Measurements from ENCODE around the gene FHOD1. TPM values are rescaled to one million over a fixed set of nuclear protein-coding genes. Genes with fewer than 3 reads are reported as not detected.
A peak's percentile ranks its signal among the peaks of the same experiment; 100 is the strongest.

Gene FHOD1
- total RNA-seq, 6 experiments from 2014 or later, result 46.3 to 55.9 (median 51.1) TPM

DNA sequence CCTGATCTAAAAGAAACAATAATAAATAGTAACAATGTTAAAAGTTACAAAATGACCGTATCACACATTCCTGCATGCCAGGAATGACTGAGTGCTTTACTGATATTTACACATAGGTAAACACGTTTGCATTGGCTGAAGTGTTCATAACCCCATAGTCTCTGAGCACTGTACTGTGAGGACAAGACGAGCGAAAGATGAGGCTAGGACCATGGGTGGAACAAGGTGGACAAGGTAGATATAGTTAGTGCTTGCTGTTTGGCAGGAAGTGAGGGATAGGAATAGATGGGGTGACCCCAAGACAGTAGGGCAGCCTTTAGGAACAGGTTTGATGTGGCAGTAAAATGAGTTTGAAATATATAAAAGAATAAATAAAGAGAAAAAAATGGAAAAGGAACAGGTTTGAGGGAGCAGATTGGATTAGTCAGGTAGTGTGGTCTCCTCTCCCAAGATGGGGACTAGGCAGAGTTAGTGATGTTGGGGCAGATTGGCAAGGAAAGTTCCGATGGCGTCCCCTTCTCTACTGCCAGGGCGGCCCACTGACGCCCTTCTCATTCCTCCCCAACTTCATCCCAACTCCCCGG lies 55.8 kb downstream of the FHOD1 start:
- peaks cover 4% of the 10 kb centered on the region; the same call in 1 of the 2 replicates for H3K27me3 Mint-ChIP-seq (ENCODE audit: insufficient read depth)
- peak overlapping the region; percentile 96 for H3K4me3 Mint-ChIP-seq
- peaks cover 30% of the 10 kb centered on the region for H3K36me3 Mint-ChIP-seq (ENCODE audit: low read depth)
- H3K4me1 Mint-ChIP-seq (ENCODE audit: low read depth), result peaks cover 45% of the 10 kb centered on the region
- TF ChIP-seq, protein P1, sequence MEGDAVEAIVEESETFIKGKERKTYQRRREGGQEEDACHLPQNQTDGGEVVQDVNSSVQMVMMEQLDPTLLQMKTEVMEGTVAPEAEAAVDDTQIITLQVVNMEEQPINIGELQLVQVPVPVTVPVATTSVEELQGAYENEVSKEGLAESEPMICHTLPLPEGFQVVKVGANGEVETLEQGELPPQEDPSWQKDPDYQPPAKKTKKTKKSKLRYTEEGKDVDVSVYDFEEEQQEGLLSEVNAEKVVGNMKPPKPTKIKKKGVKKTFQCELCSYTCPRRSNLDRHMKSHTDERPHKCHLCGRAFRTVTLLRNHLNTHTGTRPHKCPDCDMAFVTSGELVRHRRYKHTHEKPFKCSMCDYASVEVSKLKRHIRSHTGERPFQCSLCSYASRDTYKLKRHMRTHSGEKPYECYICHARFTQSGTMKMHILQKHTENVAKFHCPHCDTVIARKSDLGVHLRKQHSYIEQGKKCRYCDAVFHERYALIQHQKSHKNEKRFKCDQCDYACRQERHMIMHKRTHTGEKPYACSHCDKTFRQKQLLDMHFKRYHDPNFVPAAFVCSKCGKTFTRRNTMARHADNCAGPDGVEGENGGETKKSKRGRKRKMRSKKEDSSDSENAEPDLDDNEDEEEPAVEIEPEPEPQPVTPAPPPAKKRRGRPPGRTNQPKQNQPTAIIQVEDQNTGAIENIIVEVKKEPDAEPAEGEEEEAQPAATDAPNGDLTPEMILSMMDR (IDR thresholded peaks at IDR 0.05), result no peak
- no peak for DNase-seq
- H3K9me3 Mint-ChIP-seq, result no peaks in the 10 kb centered on the region
- H3K27ac Mint-ChIP-seq, result peak overlapping the region; percentile 69; the same call in 1 of the 2 replicates

DNA sequence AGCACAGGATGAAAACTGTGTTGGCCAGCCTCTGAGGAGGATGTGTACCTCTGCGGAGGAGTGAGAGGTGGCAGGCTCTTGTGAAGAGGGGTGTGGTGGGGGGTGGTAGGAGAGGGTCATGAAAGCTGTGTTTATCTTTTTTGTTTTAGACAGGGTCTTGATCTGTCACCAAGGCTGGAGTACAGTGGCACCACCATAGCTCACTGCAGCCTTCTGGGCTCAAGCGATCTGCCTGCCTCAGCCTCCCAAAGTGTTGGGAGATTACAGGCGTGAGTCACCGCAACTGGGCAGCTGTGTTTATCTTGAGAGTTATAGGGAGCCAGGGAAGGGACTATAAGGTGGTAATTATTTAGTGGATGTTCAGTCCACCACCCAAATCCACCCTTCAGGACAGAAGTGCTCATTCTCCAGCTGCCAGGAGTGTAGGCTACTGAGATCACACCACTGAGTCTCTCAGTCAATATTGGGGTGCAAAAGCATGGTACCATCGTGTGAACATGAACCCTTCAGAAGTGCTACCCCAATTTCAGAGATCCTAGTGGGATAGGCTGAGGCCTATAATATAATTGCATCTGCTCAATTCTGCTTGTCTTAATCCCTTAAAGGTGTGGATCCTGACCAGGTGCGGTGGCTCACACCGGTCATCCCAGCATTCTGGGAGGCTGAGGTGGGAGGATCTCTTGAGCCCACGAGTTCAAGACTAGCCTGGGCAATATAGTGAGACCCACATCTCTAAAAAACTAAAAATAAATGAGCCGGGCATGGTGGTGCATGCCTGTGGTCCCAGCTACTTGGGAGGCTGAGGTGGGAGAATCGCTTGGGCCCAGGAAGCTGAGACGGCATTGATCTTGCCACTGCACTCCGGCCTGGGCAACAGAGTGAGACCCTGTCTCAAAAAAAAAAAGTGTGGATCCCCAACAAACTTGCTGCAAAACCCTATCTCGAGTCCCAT lies 56.6 kb downstream of the FHOD1 start:
- Mint-ChIP-seq H3K27ac (no peak overlapping the region), H3K27me3 (ENCODE audit: insufficient read depth) (peaks cover 3% of the 10 kb centered on the region; the same call in 1 of the 2 replicates), H3K4me3 (no peak overlapping the region; the same call in 1 of the 2 replicates), H3K9me3 (no peaks in the 10 kb centered on the region), H3K36me3 (ENCODE audit: low read depth) (peaks cover 22% of the 10 kb centered on the region), H3K4me1 (ENCODE audit: low read depth) (peaks cover 46% of the 10 kb centered on the region)
- no peak for DNase-seq
- TF ChIP-seq, protein P1 (IDR thresholded peaks at IDR 0.05), result no peak

DNA sequence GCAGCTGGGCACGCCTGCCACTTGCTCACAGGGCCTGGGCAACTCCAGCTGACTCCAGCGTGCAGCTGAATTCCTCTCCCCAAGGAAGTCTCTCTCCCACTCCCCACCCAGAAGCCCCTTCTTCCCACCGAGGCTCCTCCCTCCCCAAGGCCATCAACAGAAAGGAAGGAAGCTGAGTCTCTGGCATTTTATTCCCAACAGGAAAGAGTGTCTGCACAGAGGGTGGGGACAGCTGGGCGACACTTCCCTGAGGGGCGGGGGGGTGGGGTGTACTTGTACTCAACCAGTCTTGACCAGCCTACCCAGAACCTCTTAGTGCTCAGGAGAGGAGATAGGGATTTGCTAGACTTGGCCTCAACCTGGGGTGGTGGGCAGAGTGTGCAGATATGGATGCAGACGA lies 57.2 kb downstream of the FHOD1 start, which contains the start of gene EXOC3L1:
Gene EXOC3L1, minus strand, starts transcription at position 96 of the 400 bp plus-strand sequence. CDS start 460 bp downstream, outside the sequence.
- TF ChIP-seq, protein P1 (IDR thresholded peaks at IDR 0.05), result no peak
- Mint-ChIP-seq H3K9me3 (no peaks in the 10 kb centered on the region), H3K27ac (no peak within 1 kb of the TSS), H3K36me3 (ENCODE audit: low read depth) (peaks cover 17% of the 10 kb centered on the region), H3K27me3 (ENCODE audit: insufficient read depth) (peaks cover 3% of the 10 kb centered on the region), H3K4me1 (ENCODE audit: low read depth) (peaks cover 52% of the 10 kb centered on the region), H3K4me3 (no peak within 1 kb of the TSS)
- no peak for DNase-seq

DNA sequence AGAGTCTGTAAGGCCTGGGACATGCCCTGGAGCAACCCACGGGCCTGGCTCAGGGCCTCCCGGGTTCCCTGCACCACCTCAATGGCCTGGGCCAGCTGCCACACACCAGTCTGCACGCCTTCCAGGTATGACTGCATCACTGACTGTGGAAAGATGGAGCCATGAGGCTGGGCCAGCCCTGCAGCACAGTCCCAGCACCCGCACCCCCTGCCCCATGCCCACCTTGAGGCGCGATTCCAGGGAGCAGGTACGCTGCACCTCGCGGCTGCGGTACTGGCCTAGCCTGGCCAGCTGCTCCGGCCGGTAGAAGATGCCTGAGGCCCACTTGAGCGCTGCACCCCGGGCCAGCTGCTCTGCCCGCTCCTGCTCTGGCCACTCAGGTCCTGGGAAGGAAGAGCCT lies 58.5 kb downstream of the FHOD1 start:
- Mint-ChIP-seq H3K27ac (no peak overlapping the region), H3K4me1 (ENCODE audit: low read depth) (peaks cover 50% of the 10 kb centered on the region), H3K36me3 (ENCODE audit: low read depth) (peaks cover 13% of the 10 kb centered on the region), H3K27me3 (ENCODE audit: insufficient read depth) (peaks cover 3% of the 10 kb centered on the region), H3K9me3 (no peaks in the 10 kb centered on the region), H3K4me3 (no peak overlapping the region)
- DNase-seq, result no peak
- TF ChIP-seq, protein P1 (IDR thresholded peaks at IDR 0.05), result no peak

DNA sequence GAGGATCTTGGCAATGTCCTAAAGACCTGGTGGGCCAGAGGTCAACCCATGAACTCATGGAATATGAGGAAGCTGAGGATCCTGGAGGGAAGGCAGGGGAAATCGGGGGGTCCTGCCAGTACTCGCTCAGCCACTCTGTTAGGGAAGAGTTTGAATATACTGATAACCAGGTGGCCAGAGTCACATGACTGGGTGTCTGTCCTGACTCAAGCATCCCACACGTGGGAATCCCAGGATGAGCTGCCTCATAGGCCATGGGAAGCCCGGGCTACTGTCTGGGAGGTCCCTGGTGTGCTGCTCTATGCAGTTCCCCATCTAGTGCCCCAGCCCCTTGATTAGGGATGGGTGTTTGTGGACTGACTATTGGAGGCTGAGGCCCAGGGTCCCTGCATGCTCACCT lies 59.0 kb downstream of the FHOD1 start:
- Mint-ChIP-seq H3K9me3 (no peaks in the 10 kb centered on the region), H3K27ac (no peak overlapping the region), H3K4me1 (ENCODE audit: low read depth) (peaks cover 45% of the 10 kb centered on the region), H3K4me3 (no peak overlapping the region), H3K36me3 (ENCODE audit: low read depth) (peaks cover 9% of the 10 kb centered on the region), H3K27me3 (ENCODE audit: insufficient read depth) (peaks cover 3% of the 10 kb centered on the region)
- TF ChIP-seq, protein P1 (IDR thresholded peaks at IDR 0.05), result no peak
- DNase-seq, result no peak
